Stimulated activated naive CD8-positive, alpha-beta T cell treated with anti-CD3 and anti-CD28 coated beads, Interleukin-15, amount 100 ng/mL, for 72 hours (primary cell): ENCODE results near the gene ATF7IP.

Experiments
- ATAC-seq: fragments of 150-1000 bp; cut with Tn5 transposase; 2 replicates; pipeline ENCODE4 v1.10.0; 2021; ENCODE audit warnings: mild to moderate bottlenecking, moderate library complexity
- DNase-seq, 2 donors: peaks; one replicate each; pipeline ENCODE4 v3.0.0; 2021 to 2022
- H3K27ac Mint-ChIP-seq, 2 donors: one replicate each; pipeline ENCODE4 v1.8.0; 2022; ENCODE audit warnings: mild to moderate bottlenecking in 2 of 2, mixed read lengths in 2 of 2, moderate library complexity in 2 of 2
- H3K27me3 Mint-ChIP-seq: one replicate; pipeline ENCODE4 v1.8.0; 2022; ENCODE audit warnings: mixed read lengths
- H3K4me1 Mint-ChIP-seq: one replicate; pipeline ENCODE4 v1.8.0; 2022; ENCODE audit warnings: mild to moderate bottlenecking, mixed read lengths
- H3K4me3 Mint-ChIP-seq, 2 donors: one replicate each; pipeline ENCODE4 v1.8.0; 2022; ENCODE audit warnings: mild to moderate bottlenecking in 2 of 2, mixed read lengths in 2 of 2, moderate library complexity in 1 of 2
- H3K9me3 Mint-ChIP-seq, 2 donors: one replicate each; pipeline ENCODE4 v1.8.0; 2022; ENCODE audit warnings: mixed read lengths in 2 of 2

The ATF7IP gene

DNA sequence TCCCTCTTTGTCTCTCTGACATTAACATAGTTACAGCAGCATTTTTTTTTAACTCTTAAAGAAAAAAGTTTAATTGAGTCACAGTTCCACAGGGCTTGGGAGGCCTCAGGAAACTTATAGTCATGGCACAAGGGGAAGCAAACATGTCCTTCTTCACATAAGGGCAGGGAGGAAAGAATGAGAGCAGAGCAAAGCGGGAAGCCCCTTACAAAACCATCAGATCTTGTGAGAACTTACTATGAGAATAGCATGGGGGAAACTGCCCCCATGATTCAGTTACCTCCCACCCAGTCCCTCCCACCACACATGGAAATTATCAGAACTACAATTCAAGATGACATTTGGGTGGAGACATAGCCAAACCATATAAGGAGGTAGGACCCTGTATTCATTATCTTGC is 106.0 kb downstream of the ATF7IP start:
- DNase-seq = no peak
- peak; percentile 50 for ATAC-seq
- Mint-ChIP-seq H3K27ac (no peak overlapping the region), H3K4me3 (no peak overlapping the region), H3K27me3 (no peaks in the 10 kb centered on the region), H3K9me3 (peaks cover 24 to 25% of the 10 kb centered on the region in 2 donors), H3K4me1 (peaks cover 5% of the 10 kb centered on the region)

GRCh38 chr12:14473707-14474287 is 108.3 kb downstream of the ATF7IP start:
- H3K4me1 Mint-ChIP-seq = peaks cover 5% of the 10 kb centered on the region
- ATAC-seq (no peak), DNase-seq (no peak)
- peaks cover 24 to 25% of the 10 kb centered on the region in 2 donors for H3K9me3 Mint-ChIP-seq
- H3K27me3 Mint-ChIP-seq = no peaks in the 10 kb centered on the region
- H3K27ac Mint-ChIP-seq = peak overlapping the region in 1 of 2 donors; percentile 65
- H3K4me3 Mint-ChIP-seq = no peak overlapping the region

- H3K4me3 Mint-ChIP-seq = no peak overlapping the region
- peak; percentile 58 for ATAC-seq
- no peak for DNase-seq
Observed at GRCh38 chr12:14479004-14479403, 113.5 kb downstream of the ATF7IP start.

DNA sequence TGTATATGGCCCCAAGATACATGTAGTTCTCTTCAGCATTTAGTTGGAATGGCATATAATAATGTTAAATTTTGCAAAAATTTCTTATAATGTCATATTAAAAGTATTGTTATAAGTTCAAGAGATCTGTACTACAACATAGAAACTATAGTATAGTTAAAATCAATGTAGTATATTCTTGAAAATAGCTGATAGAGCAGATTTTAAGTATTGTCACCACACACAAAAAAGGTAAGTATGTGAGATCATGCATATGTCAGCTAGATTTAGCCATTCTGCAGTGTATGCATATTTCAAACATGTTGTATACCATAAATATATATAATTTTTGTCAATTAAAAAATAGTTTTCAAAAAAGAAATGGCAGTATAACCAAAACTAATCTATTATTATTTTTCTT is 115.7 kb downstream of the ATF7IP start:
- ATAC-seq = no peak
- no peak overlapping the region for H3K4me3 Mint-ChIP-seq

More at GRCh38 chr12:14479004-14479403, 113.5 kb downstream of the ATF7IP start:
- no peak overlapping the region for H3K27ac Mint-ChIP-seq
- no peaks in the 10 kb centered on the region for H3K4me1 Mint-ChIP-seq
- H3K9me3 Mint-ChIP-seq = no peaks in the 10 kb centered on the region
- no peaks in the 10 kb centered on the region for H3K27me3 Mint-ChIP-seq

GRCh38 chr12:14482361-14482760 is 116.9 kb downstream of the ATF7IP start:
- ATAC-seq (no peak), DNase-seq (no peak)
- H3K4me3 Mint-ChIP-seq = no peak overlapping the region
- no peaks in the 10 kb centered on the region for H3K4me1 Mint-ChIP-seq
- H3K27me3 Mint-ChIP-seq = no peaks in the 10 kb centered on the region
- H3K9me3 Mint-ChIP-seq = no peaks in the 10 kb centered on the region
- peak overlapping the region in 1 of 2 donors; percentile 75 for H3K27ac Mint-ChIP-seq

More for the DNA sequence above, 115.7 kb downstream of the ATF7IP start:
- Mint-ChIP-seq H3K4me1 (no peaks in the 10 kb centered on the region), H3K9me3 (no peaks in the 10 kb centered on the region), H3K27me3 (no peaks in the 10 kb centered on the region), H3K27ac (no peak overlapping the region)
- no peak for DNase-seq

DNA sequence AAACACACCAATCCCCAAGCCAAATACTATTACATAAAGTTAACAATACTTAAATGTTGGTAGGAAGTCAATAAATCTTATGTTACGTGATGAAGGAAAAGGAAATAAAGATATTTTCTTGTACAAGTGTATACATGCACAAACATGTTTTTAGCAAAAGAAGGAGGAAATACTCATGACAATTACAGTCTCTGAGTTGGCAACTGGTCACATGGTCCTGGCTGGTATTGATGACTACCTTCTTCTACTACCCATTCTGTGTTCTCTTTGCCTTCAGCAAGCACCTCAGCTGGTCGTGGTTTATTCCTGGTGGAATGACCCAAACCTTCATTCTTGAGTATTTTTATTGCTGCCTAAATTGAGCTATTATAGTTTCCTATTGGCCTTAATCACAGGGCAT is 117.4 kb downstream of the ATF7IP start:
- peak overlapping the region in 1 of 2 donors; percentile 75 for H3K27ac Mint-ChIP-seq
- ATAC-seq = no peak
- H3K9me3 Mint-ChIP-seq = no peaks in the 10 kb centered on the region
- no peak for DNase-seq
- H3K4me1 Mint-ChIP-seq = no peaks in the 10 kb centered on the region
- no peak overlapping the region for H3K4me3 Mint-ChIP-seq
- H3K27me3 Mint-ChIP-seq = no peaks in the 10 kb centered on the region

DNA sequence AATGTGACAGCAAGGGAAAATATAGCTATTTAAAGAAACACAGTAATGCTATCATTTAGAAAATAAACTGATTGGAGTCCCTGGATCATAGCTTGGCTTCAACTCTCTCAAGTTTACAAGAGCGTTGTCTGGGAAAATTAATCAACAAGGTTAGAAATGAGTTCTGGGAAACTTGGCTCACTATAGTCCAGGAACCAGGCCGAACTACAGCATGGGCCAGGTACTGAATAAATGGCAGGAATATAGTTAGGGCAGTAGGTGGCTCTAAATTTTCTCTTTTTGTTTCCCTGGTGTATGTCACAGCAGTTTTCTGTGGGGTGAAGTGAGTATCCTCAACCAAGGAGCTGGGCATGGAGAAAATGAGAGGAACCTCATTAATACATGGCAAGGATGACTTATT is 129.8 kb downstream of the ATF7IP start:
- Mint-ChIP-seq H3K9me3 (peaks cover 0 to 4% of the 10 kb centered on the region in 2 donors), H3K4me3 (no peak overlapping the region), H3K27ac (no peak overlapping the region), H3K4me1 (peaks cover 5% of the 10 kb centered on the region), H3K27me3 (no peaks in the 10 kb centered on the region)
- no peak for ATAC-seq
- DNase-seq = no peak

DNA sequence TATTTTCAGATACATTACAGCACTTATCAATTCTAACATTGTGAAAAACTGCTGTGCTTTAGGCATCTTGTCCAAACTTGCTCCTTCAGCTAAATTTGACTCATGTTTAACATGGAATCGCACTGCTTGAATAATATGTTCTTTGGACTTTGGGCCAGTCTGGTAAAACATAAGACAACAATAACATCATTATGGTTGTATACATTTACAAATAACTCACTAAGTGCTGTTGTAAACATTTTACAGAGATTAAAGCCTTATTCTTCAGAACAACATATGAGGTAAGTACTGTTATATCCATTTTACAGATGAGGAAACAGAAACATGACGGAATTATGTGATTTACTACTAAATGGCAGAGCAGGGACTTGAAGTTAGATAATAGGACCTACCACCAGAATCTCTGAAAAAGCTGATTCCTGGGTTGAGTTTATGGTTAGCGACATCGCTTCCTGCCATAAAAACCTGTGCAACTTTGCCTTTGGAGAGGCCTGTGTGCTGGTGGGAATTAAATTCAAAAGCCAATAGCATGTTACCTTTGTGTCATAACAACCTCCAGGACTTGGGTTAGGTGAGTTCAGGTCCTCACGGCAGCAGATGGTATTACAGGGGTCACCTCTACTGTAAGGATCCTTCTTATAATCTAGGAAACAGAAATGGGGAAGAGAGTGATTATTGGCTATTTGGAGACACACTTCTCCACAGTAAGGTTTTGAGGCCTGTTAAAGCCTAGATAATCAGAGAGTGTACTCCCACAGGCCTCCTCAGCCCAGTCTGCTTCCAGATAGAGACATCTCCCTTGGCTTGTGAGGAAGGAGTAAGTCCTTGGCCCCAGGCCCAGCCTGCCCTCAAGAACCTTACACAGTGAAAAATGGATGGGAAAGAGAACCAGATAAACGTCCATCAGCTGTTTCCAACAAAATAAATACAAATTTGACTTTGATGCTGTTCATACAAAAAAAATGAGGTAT is 140.4 kb downstream of the ATF7IP start:
- Mint-ChIP-seq H3K27ac (peak overlapping the region in 1 of 2 donors; percentile 6), H3K4me3 (no peak overlapping the region), H3K27me3 (no peaks in the 10 kb centered on the region), H3K9me3 (no peaks in the 10 kb centered on the region), H3K4me1 (peaks cover 5% of the 10 kb centered on the region)
- ATAC-seq (no peak), DNase-seq (no peak)

DNA sequence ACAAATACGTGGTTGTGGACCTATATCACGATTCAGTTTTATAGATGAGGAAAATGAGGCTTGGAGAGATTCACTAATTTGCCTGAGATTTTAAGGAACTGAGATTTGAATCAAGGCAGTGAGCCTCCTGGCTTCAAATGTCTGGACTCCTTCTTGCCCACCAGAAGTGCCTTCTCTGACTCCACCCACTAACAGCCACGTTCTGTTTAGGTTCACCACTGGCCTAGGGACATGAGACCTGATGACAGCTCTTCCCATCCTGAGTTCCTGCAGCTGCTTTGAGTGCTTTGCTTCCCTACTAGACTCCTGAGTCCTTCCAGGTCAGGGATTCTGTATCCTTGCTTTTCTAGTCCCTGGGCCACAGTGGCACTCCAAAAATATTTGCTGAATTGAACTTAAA is 145.1 kb downstream of the ATF7IP start:
- H3K4me1 Mint-ChIP-seq = no peaks in the 10 kb centered on the region
- DNase-seq (no peak), ATAC-seq (no peak)
- no peaks in the 10 kb centered on the region for H3K9me3 Mint-ChIP-seq
- no peaks in the 10 kb centered on the region for H3K27me3 Mint-ChIP-seq
- H3K27ac Mint-ChIP-seq = peak overlapping the region in 1 of 2 donors; percentile 82
- no peak overlapping the region for H3K4me3 Mint-ChIP-seq

DNA sequence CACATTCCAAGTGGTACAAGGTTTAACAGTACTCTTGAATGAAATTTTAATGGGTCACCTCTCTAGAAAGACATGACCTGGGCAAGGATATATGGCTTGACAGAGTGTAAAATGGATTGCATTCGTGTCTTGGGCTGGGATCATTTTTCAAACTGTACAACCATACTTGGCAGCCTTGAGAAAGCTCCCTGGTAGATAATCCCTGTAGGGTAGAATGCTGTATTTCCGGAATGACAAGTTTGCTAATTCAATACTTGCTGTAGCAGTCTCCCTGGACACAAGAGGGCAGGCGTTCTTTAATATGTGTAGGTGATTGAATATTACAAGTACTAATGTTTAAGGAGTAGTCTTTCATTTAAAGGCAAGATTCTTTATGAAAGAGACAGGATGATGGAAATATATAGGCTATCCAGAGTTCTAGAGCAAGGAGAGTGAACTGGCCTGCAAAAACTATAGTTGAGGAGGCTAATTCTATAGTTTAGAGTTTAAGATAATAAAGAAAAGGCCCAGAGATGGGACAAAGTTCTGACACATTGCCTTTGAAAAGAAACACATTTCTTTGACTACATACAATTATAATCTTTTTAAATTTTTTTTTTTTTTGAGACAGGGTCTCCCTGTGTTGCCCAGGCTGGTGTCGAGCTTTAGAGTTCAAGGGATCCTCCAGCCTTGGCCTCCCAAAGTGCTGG is 148.8 kb downstream of the ATF7IP start:
- peak overlapping the region in 1 of 2 donors; percentile 12 for H3K27ac Mint-ChIP-seq
- DNase-seq (no peak), ATAC-seq (no peak)
- no peaks in the 10 kb centered on the region for H3K27me3 Mint-ChIP-seq
- no peaks in the 10 kb centered on the region for H3K4me1 Mint-ChIP-seq
- no peak overlapping the region for H3K4me3 Mint-ChIP-seq
- H3K9me3 Mint-ChIP-seq = peaks cover 0 to 5% of the 10 kb centered on the region in 2 donors

DNA sequence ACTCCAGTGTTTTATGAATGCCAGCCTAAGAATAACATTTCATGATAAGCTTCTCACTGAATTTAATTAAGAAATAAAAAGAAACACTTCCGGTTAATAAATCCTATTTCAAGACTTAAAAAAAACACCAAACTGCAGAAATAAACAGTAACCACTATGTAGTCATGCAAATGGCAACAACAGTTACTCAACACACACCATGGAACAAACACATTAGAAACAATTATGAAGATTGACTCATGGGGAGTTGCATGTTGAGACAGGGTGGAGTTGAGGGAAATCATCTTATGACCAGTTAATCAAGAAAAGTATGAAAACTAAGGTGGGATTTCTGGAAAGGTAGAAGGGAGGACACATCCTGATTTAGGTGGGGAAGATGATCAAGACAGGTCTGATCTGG is 149.5 kb downstream of the ATF7IP start:
- ATAC-seq (no peak), DNase-seq (no peak)
- Mint-ChIP-seq H3K27ac (peak overlapping the region in 1 of 2 donors; percentile 2), H3K9me3 (peaks cover 0 to 12% of the 10 kb centered on the region in 2 donors), H3K4me1 (no peaks in the 10 kb centered on the region), H3K4me3 (no peak overlapping the region), H3K27me3 (no peaks in the 10 kb centered on the region)

DNA sequence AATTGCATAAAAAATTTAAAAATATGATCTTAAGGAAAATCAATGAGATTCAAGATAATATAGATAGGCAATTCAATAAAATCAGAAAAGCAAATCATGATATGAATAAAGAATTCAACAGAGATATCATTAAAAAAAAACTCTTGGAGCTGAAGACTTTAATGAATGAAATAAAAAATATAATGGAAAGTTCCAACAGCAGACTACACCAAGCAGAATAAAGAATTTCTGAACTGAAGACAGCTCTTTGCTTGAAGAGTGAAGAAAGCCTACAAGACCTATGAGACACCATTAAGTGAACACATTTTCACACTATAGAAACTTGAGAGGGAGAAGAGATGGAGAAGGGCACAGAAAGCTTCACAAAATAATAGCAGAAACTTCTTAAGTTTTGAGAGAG is 156.3 kb downstream of the ATF7IP start:
- DNase-seq = no peak
- Mint-ChIP-seq H3K4me3 (no peak overlapping the region), H3K27ac (no peak overlapping the region), H3K27me3 (no peaks in the 10 kb centered on the region), H3K4me1 (no peaks in the 10 kb centered on the region), H3K9me3 (peaks cover 40 to 64% of the 10 kb centered on the region in 2 donors)
- no peak for ATAC-seq

DNA sequence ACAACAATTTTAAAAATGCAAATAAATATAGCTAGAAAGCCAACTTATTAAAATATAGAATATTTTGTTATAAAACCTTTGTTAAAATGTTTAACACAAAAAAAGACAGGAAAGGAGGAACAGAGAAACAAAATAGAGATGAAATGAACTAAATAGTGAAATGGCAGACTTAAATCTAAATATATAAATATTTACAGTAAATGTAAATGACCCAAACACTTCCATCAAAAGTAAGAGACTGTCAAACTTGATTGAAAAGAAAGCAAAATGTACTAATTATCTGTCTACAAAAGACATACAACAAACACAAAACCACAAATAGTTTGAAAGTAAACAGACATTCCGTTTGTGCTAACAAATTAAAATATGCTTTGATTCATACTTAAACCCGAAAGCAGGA is 160.5 kb downstream of the ATF7IP start:
- no peak overlapping the region for H3K4me3 Mint-ChIP-seq
- no peak overlapping the region for H3K27ac Mint-ChIP-seq
- H3K9me3 Mint-ChIP-seq = peaks cover 38 to 42% of the 10 kb centered on the region in 2 donors
- no peaks in the 10 kb centered on the region for H3K27me3 Mint-ChIP-seq
- ATAC-seq (no peak), DNase-seq (no peak)
- H3K4me1 Mint-ChIP-seq = no peaks in the 10 kb centered on the region

- Mint-ChIP-seq H3K27ac (no peak overlapping the region), H3K4me3 (no peak overlapping the region), H3K4me1 (no peaks in the 10 kb centered on the region), H3K9me3 (no peaks in the 10 kb centered on the region), H3K27me3 (no peaks in the 10 kb centered on the region)
- no peak for ATAC-seq
- no peak for DNase-seq
Observed at GRCh38 chr12:14532152-14532551, 166.7 kb downstream of the ATF7IP start.

DNA sequence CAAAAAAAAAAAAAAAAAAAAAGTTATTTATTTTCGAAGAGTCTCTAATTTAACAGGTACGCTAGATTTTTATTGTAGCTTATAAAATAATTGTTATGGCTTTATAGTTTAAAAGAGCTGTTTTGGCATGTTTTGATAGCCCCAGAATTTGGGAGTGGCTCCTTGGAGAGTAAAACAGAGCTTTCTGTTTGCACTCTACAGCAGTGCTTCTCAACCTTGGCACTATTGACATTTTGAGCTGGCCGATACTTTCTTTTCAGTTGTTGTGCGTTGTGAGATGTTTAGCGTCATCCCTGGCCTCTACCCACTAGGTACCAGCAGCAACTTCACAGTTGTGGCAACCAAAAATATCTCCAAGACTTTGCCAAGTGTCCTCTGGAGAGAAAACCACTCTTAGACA is 171.6 kb downstream of the ATF7IP start:
- Mint-ChIP-seq H3K4me1 (no peaks in the 10 kb centered on the region), H3K4me3 (no peak overlapping the region), H3K9me3 (no peaks in the 10 kb centered on the region), H3K27ac (no peak overlapping the region), H3K27me3 (no peaks in the 10 kb centered on the region)
- DNase-seq = no peak
- ATAC-seq = no peak
